Neutrophil (primary cell): Measurements from ENCODE around the gene MCCC2.
"Not testable (repeated sequence)": the region's sequence is repeated elsewhere in the genome, so short reads cannot be mapped to it uniquely, and the experiment has no call there.

Experiments used
- H3K27ac ChIP-seq: fragments of 200-600 bp; sonication (generic); 2 replicates; pipeline ENCODE4 v1.5.1; 2016; ENCODE audit warnings: mild to moderate bottlenecking, moderate library complexity
- H3K27me3 ChIP-seq: fragments of 200-600 bp; sonication (generic); 2 replicates; pipeline ENCODE4 v1.6.0; 2016; ENCODE audit warnings: mild to moderate bottlenecking
- H3K36me3 ChIP-seq: fragments of 200-600 bp; sonication (generic); 2 replicates; pipeline ENCODE4 v1.5.1; 2017
- H3K4me1 ChIP-seq, 2 experiments: fragments of 200-600 bp in 1 of 2; sonication (generic) in 1 of 2; 1 replicate in 1 of 2; 2 replicates in 1 of 2; pipeline versions ENCODE4 v1.5.1 to v1.6.1; 2013 to 2016; ENCODE audit warnings: low read depth in 1 of 2, low read length in 1 of 2, mild to moderate bottlenecking in 1 of 2, moderate library complexity in 1 of 2; ENCODE audit not compliant: control insufficient read depth in 1 of 2, insufficient read depth in 1 of 2
- H3K4me3 ChIP-seq, 2 experiments: fragments of 200-600 bp in 1 of 2; sonication (generic) in 1 of 2; 1 replicate in 1 of 2; 2 replicates in 1 of 2; pipeline ENCODE4 v1.5.1; 2013 to 2016; ENCODE audit warnings: low read depth in 1 of 2, low read length in 1 of 2, mild to moderate bottlenecking in 1 of 2, moderate library complexity in 1 of 2
- H3K9me3 ChIP-seq: fragments of 200-600 bp; sonication (generic); 2 replicates; pipeline ENCODE4 v1.5.1; 2016
- TF ChIP-seq, protein P1 (sequence below): fragments of 200-600 bp; sonication (generic); IDR thresholded peaks from 2 replicates; pipeline ENCODE4 v1.5.1; 2016; ENCODE audit warnings: antibody characterized with exemption

Gene MCCC2

DNA sequence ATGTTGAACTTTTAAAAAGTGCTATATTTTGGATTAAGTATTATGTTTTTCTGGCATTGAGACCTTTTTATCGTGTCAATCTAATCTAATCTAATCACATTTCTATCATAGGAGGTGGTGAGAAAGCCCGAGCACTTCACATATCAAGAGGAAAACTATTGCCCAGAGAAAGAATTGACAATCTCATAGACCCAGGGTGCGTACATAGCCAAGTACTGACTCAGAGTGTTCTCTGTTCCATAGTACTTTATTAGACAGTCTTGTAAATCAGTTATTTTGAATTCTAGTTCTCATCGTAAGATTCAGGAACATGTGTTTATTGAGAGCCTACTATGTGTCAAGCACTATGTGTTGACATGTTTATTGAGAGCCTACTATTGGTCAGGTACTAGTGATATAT, 9.0 kb downstream of the MCCC2 start:
- peaks cover 18% of the 10 kb centered on the region for H3K36me3 ChIP-seq

DNA sequence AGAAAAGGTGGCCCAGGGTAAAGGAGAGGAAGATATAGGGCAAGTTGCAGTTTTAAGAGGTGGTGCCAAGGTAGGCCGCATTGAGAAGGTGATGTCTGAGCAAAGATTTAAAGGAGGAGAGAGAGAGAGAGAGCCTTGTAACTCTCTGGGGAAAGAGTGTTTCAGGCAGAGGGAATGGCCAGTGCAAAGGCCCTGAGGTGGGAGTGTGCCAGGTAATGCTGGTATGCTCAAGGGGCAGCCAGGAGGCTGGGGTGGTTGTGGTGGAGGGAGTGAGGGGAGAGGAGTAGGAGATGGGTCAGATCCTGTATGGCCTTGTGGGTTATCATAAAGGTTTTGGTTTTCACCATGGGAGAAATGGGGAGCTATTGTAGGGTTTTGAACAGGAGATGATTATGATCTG, 9.9 kb downstream of the MCCC2 start:
- peaks cover 18% of the 10 kb centered on the region for H3K36me3 ChIP-seq
- no peak overlapping the region for H3K27ac ChIP-seq
- no peaks in the 10 kb centered on the region for H3K4me1 ChIP-seq
- no peaks in the 10 kb centered on the region for H3K27me3 ChIP-seq
- TF ChIP-seq, protein P1, sequence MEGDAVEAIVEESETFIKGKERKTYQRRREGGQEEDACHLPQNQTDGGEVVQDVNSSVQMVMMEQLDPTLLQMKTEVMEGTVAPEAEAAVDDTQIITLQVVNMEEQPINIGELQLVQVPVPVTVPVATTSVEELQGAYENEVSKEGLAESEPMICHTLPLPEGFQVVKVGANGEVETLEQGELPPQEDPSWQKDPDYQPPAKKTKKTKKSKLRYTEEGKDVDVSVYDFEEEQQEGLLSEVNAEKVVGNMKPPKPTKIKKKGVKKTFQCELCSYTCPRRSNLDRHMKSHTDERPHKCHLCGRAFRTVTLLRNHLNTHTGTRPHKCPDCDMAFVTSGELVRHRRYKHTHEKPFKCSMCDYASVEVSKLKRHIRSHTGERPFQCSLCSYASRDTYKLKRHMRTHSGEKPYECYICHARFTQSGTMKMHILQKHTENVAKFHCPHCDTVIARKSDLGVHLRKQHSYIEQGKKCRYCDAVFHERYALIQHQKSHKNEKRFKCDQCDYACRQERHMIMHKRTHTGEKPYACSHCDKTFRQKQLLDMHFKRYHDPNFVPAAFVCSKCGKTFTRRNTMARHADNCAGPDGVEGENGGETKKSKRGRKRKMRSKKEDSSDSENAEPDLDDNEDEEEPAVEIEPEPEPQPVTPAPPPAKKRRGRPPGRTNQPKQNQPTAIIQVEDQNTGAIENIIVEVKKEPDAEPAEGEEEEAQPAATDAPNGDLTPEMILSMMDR, result no peak
- H3K9me3 ChIP-seq, result no peaks in the 10 kb centered on the region
- no peak overlapping the region for H3K4me3 ChIP-seq

More for the DNA sequence above, 9.0 kb downstream of the MCCC2 start:
- H3K27me3 ChIP-seq, result no peaks in the 10 kb centered on the region
- no peaks in the 10 kb centered on the region for H3K4me1 ChIP-seq
- TF ChIP-seq, protein P1, result no peak
- no peak overlapping the region for H3K4me3 ChIP-seq
- H3K9me3 ChIP-seq, result no peaks in the 10 kb centered on the region
- H3K27ac ChIP-seq, result no peak overlapping the region

DNA sequence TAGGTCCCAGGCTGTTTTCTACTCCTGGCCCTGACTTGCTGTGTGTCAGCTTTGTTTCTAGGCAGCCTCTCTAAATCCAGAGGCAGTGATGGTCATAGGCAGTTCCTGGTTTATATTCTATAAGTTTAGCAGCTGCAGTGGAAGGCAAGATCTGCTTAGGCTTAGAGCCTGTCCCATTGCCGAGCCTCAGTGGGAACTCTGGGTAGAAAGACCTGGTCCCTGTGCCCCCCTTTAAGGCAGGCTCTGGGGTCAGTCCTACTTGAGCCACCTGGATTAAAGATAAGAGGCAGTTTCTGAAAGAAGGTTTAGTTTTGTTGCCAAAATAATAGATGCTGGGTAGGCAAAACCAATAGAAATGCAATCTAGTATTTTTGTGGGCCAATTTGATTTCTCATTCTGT, 13.6 kb downstream of the MCCC2 start:
- H3K27ac ChIP-seq, result no peak overlapping the region
- H3K27me3 ChIP-seq, result no peaks in the 10 kb centered on the region
- no peak overlapping the region for H3K4me3 ChIP-seq
- no peaks in the 10 kb centered on the region for H3K9me3 ChIP-seq
- H3K36me3 ChIP-seq, result peaks cover 18% of the 10 kb centered on the region
- TF ChIP-seq, protein P1, result no peak
- H3K4me1 ChIP-seq, result no peaks in the 10 kb centered on the region

DNA sequence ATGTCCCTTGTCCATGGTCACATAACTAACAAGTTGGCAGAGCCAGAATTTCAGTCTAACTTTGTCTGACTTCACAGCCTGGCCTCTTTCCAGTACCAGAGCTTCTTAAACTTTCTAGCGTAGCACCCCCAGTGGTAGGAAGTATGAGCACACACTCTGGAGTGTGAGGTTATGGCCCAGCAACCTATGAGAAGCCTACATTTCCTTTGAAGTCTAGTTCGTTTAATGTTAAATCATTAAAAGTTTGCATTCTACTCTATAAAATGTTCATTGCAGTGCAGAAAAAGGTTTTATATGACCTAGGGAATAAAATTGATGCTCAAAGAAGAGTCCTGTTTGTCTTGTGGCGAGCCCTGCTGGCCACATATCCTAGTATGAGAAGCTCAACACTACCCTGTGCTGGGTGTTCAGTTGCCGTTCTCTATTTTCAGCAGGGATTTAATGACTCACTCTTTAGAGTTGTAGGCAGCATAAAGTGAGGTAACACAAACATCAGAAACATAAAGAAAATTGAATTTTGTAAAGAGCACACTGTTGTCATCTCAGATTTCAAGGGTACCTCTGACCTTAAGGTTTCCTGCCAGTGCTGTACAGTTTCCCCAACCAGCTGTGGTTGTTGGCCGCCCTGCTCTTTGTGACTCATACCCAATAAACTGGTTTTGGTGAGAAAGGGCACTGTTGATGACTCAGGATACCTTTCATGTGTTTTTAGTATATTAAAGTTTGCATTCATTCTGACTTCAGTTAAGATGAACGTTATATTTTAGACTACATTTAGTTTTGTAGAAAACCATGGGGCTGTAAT, 14.3 kb downstream of the MCCC2 start:
- Histone ChIP-seq H3K4me1 (no peaks in the 10 kb centered on the region), H3K36me3 (peaks cover 18% of the 10 kb centered on the region), H3K4me3 (no peak overlapping the region)

DNA sequence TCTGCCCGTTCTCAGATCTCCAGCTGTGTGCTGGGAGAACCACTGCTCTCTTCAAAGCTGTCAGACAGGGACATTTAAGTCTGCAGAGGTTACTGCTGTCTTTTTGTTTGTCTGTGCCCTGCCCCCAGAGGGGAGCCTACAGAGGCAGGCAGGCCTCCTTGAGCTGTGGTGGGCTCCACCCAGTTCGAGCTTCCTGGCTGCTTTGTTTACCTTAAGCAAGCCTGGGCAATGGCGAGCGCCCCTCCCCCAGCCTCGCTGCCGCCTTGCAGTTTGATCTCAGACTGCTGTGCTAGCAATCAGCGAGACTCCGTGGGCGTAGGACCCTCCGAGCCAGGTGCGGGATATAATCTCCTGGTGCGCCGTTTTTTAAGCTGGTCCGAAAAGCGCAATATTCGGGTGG, 22.8 kb downstream of the MCCC2 start:
- H3K9me3 ChIP-seq, H3K27ac ChIP-seq: not testable (repeated sequence)

More for the DNA sequence above, 14.3 kb downstream of the MCCC2 start:
- TF ChIP-seq, protein P1, result no peak
- no peaks in the 10 kb centered on the region for H3K27me3 ChIP-seq
- no peaks in the 10 kb centered on the region for H3K9me3 ChIP-seq
- H3K27ac ChIP-seq, result no peak overlapping the region

DNA sequence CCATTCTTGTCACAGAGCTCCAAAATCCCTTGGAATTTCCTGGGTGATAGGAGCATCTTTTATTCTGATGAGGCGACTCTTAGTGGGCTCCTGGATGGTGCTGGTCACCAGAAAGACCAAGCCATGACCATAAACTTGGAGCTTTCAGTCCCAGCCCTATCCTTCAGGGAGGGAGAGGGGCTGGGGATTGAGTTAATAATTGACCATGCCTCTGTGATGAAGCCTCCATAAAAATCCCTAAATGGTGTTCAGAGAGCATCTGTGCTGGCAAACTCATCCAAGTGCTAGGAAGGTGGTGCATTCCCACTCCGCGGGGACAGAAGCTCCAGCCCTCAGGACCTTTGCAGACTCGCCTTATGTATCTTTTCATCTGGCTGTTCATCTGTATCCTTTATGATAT, 28.7 kb downstream of the MCCC2 start:
- H3K4me1 ChIP-seq, result no peaks in the 10 kb centered on the region
- TF ChIP-seq, protein P1, result no peak
- no peak overlapping the region for H3K27ac ChIP-seq
- no peaks in the 10 kb centered on the region for H3K36me3 ChIP-seq
- H3K9me3 ChIP-seq, result no peaks in the 10 kb centered on the region
- no peak overlapping the region for H3K4me3 ChIP-seq
- H3K27me3 ChIP-seq, result no peaks in the 10 kb centered on the region

More for the DNA sequence above, 22.8 kb downstream of the MCCC2 start:
- not testable (repeated sequence) for H3K36me3 ChIP-seq, H3K27me3 ChIP-seq, H3K4me3 ChIP-seq, H3K4me1 ChIP-seq
